LNCaP clone FGC (cell line): ENCODE data around the gene PPFIBP2.
"Not testable (repeated sequence)": the region's sequence is repeated elsewhere in the genome, so short reads cannot be mapped to it uniquely, and the experiment has no call there.

Experiments
- DNase-seq: peaks from one replicate; pipeline ENCODE4 v3.0.0-alpha.2; 2011; ENCODE audit warnings: low read depth
- H3K4me3 ChIP-seq: 2 replicates; pipeline ENCODE4 v1.5.1; 2011; ENCODE audit warnings: mild to moderate bottlenecking, low read depth, low read length, control low read depth
- TF ChIP-seq, protein P1 (sequence below): IDR thresholded peaks from 2 replicates; pipeline ENCODE4 v1.5.1; 2012; ENCODE audit warnings: mild to moderate bottlenecking; ENCODE audit not compliant: control insufficient read depth, insufficient read depth; ENCODE audit errors: extremely low read depth

The PPFIBP2 gene

DNA sequence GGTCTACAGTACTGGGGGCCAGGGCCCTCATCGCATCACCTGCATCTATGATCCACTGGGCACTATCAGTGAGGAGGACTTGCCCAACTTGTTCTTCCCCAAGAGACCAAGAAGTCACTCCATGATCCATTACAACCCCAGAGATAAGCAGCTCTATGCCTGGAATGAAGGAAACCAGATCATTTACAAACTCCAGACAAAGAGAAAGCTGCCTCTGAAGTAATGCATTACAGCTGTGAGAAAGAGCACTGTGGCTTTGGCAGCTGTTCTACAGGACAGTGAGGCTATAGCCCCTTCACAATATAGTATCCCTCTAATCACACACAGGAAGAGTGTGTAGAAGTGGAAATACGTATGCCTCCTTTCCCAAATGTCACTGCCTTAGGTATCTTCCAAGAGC, 3.8 kb upstream of the PPFIBP2 start:
- no peak for DNase-seq
- H3K4me3 ChIP-seq: no peak overlapping the region
- TF ChIP-seq, protein P1, sequence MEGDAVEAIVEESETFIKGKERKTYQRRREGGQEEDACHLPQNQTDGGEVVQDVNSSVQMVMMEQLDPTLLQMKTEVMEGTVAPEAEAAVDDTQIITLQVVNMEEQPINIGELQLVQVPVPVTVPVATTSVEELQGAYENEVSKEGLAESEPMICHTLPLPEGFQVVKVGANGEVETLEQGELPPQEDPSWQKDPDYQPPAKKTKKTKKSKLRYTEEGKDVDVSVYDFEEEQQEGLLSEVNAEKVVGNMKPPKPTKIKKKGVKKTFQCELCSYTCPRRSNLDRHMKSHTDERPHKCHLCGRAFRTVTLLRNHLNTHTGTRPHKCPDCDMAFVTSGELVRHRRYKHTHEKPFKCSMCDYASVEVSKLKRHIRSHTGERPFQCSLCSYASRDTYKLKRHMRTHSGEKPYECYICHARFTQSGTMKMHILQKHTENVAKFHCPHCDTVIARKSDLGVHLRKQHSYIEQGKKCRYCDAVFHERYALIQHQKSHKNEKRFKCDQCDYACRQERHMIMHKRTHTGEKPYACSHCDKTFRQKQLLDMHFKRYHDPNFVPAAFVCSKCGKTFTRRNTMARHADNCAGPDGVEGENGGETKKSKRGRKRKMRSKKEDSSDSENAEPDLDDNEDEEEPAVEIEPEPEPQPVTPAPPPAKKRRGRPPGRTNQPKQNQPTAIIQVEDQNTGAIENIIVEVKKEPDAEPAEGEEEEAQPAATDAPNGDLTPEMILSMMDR: no peak

DNA sequence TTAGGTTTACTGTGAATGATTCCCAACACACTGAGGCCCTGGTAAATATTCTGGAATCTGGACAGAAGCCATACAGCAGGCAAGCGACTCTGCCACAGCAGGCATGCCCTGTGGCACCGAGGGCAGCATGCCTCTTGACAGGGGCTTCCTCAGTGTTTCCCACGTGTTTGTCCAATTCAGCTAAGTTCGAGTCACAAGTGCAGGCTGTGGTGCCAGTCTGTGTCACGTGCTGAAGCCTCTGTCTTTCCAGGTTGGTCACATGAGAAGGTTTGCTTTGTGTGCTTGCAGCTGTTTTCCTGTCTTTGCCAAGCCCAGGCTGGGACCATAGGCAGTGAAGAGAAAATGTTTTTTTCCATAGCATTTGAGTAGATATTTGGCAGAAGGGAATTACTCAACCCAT, 2.4 kb upstream of the PPFIBP2 start:
- DNase-seq: peak; percentile 83
- H3K4me3 ChIP-seq: no peak overlapping the region
- TF ChIP-seq, protein P1: no peak

DNA sequence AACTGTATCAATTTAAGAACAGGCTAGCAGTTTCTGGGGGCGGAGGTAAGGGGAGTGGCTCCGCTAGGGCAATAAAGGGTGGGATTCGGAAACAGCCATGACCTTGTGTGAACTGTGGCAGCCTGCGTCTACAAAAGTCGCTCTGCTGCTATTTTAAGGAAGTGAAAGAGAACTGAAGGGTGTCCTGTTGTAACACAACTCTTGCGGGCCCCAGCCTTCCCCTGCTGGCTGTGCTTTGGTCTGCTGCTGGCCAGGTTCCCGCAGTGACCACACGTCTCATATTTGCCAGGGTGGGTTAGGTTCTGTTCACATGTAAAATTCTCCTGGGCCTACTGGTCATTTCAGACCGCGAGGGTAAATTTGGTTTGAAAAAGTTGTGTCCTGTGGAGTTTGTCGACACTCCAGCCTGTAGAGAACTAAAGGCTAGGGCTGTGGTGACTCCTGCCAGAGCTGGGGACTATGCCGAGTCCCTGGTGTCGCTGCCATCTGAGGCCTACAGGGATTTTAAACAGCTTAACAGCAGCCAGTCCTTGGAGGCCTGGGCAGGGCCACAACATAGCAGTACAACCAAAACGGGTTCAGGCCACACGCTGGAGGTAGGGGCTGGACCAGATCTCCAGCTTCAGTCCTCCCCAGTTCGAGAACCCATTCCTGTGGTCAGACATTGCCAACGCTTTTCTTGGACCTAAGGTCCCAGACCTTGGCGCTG, 1.1 kb upstream of the PPFIBP2 start:
- TF ChIP-seq, protein P1: no peak
- DNase-seq: no peak
- peak overlapping the region; percentile 86 for H3K4me3 ChIP-seq

DNA sequence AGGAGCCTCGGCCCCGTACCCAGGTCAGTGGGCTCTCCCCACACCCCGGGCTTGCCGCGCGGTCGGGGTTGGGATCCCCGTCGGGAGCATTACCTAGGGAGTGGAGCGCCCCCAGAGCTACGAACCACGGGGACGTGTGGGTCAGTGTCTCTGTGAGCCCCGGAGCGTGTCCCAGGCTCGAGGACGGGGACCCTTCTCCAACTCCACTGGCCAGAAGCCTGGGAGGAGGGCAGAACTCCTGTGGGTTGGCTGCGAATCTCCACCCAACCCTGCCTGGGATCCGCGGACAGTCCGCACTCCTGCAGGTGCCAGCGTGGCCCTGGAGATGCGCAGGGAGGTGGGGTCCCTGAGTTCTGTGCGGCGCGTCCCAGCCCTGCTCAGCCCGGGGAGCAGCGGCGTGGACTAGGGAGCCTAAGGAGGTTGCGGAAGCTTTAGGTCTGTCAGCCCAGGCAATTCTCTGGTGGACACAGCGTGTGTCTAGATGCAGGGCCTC, 346 bp downstream of the PPFIBP2 start:
- H3K4me3 ChIP-seq: peak overlapping the region; percentile 86
- TF ChIP-seq, protein P1: no peak
- no peak for DNase-seq

DNA sequence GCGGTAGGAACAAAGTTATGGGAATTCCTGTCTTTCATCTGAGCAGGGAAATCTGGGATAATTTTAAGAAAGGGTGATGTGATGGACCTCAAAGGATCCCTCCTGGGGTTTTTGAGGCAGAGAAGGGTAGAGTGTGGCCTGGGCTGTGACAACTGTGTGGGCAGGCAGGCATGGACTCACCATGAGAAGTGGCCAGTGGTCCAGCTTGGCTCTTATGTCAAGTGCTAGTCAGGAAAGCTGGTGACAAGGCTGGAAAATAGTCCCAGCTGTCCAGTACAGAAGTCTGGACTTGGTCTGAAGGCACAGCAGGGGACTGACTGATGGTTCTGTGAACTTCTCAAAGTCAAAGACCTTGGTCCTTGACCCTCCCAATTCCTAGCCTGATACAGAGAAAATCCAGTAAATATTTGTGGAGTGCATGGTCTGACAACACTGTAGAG, 1.7 kb downstream of the PPFIBP2 start:
- no peak for DNase-seq
- no peak overlapping the region for H3K4me3 ChIP-seq
- TF ChIP-seq, protein P1: no peak

DNA sequence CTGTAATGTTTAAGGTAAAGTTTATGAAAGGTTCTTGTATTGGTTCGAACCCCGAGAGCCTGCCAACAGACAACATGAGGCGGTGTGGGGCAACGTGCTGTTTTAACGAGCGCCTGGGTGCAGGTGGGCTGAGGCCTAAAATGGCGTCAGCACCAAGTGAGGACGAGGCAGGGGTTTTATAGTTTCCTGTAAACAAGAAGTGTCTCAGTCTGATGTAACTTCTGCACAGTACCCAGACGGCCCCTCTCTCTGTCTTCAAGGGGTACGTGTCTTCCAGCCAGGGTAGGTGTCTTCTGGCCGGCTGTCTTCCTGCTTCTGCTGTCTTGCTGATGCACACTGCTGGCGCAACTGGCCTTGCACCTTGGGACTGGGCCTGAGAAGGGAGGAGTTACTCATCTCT, 2.7 kb downstream of the PPFIBP2 start:
- no peak for DNase-seq
- no peak overlapping the region for H3K4me3 ChIP-seq
- TF ChIP-seq, protein P1: no peak

DNA sequence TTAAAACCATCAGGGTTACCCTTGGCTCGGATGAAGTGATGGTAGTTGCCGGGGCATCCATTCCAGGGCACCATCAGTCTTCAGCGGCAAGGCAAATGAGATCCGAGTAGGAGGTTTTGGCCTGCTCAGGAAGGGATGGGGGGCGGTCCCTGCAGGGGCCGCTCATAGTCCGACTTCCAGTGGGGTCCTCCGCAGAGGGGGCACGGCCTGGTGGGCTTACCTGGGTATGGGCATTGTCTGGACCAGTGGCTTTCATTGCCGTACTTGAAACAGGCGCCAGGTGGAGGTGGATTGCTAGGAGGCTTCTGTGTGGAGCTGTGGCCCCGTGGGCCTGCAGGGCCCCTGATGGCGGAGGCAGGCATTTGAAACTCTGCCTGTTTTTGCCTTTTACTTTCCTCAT, 3.9 kb downstream of the PPFIBP2 start:
- DNase-seq, H3K4me3 ChIP-seq: not testable (repeated sequence)
